Measurements from ENCODE around the gene BRMS1L. TPM values are rescaled to one million over a fixed set of nuclear protein-coding genes. Genes with fewer than 3 reads are reported as not detected.
"Not testable (repeated sequence)": the region's sequence is repeated elsewhere in the genome, so short reads cannot be mapped to it uniquely, and the experiment has no call there.

The BRMS1L gene
- 10 to 100 TPM; 18.3 to 24.1 (median 21.0) TPM for polyA plus RNA-seq (ENCODE audit: insufficient read length in 10 of 10)
- long read RNA-seq, donor 1, transcript BRMS1L-201 (10 exons, 2,657 nt), result major isoform, 11 of 11 reads
- long read RNA-seq, donor 1, partial matches to known transcripts, result 0 of 11 reads
- long read RNA-seq, donor 1, other reads (novel, unspliced or antisense), result 0 of 11 reads
- long read RNA-seq, donor 2, partial matches to known transcripts, result 0 of 3 reads
- long read RNA-seq, donor 2, other reads (novel, unspliced or antisense), result 0 of 3 reads
- long read RNA-seq, donor 3, result 0 reads
- long read RNA-seq, donor 4, partial matches to known transcripts, result 0 of 2 reads
- long read RNA-seq, donor 4, other reads (novel, unspliced or antisense), result 0 of 2 reads
- long read RNA-seq, donor 5, transcript BRMS1L-201 (10 exons, 2,657 nt), result major isoform, 7 of 7 reads
- long read RNA-seq, donor 5, partial matches to known transcripts, result 0 of 7 reads
- long read RNA-seq, donor 5, other reads (novel, unspliced or antisense), result 0 of 7 reads
- long read RNA-seq, donor 6, partial matches to known transcripts, result 8 of 12 reads
- long read RNA-seq, donor 6, other reads (novel, unspliced or antisense), result 0 of 12 reads
- long read RNA-seq, donor 7, partial matches to known transcripts, result 0 of 1 reads
- long read RNA-seq, donor 7, other reads (novel, unspliced or antisense), result 0 of 1 reads
- long read RNA-seq, donor 8, partial matches to known transcripts, result 0 of 4 reads
- long read RNA-seq, donor 8, other reads (novel, unspliced or antisense), result 0 of 4 reads
- long read RNA-seq, donor 9, partial matches to known transcripts, result 0 of 2 reads
- long read RNA-seq, donor 9, other reads (novel, unspliced or antisense), result 0 of 2 reads

- peak; percentile 98 to 99 (median 99) for DNase-seq
Measured at GRCh38 chr14:35826218-35826951, at the start of gene BRMS1L. BRMS1L (plus strand) TSS chr14:35826338; CDS start chr14:35826517, 179 bp downstream.

- DNase-seq, result no peak
Measured at GRCh38 chr14:35776823-35777222, 49.3 kb upstream of the BRMS1L start.

- not testable (repeated sequence) for DNase-seq
Measured at GRCh38 chr14:35777550-35777949, 48.6 kb upstream of the BRMS1L start.

- no peak for DNase-seq
Measured at GRCh38 chr14:35779368-35779767, 46.8 kb upstream of the BRMS1L start.

- DNase-seq, result no peak
Measured at GRCh38 chr14:35783699-35784098, 42.4 kb upstream of the BRMS1L start.

GRCh38 chr14:35786856-35787255 is 39.3 kb upstream of the BRMS1L start:
- DNase-seq, result no peak

- DNase-seq, result no peak
Measured at GRCh38 chr14:35789651-35790050, 36.5 kb upstream of the BRMS1L start.

- DNase-seq, result no peak
Measured at GRCh38 chr14:35797796-35798195, 28.3 kb upstream of the BRMS1L start.

GRCh38 chr14:35806006-35806907 is 19.9 kb upstream of the BRMS1L start:
- no peak for DNase-seq

- no peak for DNase-seq
Measured at GRCh38 chr14:35807131-35807961, 18.8 kb upstream of the BRMS1L start.

- DNase-seq, result peak in 1 of 3 donors; percentile 18
Measured at GRCh38 chr14:35808076-35808637, 18.0 kb upstream of the BRMS1L start.

GRCh38 chr14:35808638-35809563 is 17.2 kb upstream of the BRMS1L start, which contains the start of gene RALGAPA1:
RALGAPA1 (minus strand) TSS chr14:35809295; CDS start chr14:35808835, 460 bp downstream.
- DNase-seq, result peak; percentile 97 to 98 (median 98)

GRCh38 chr14:35809597-35809996 is 16.5 kb upstream of the BRMS1L start:
- no peak for DNase-seq

GRCh38 chr14:35810963-35811362 is 15.2 kb upstream of the BRMS1L start:
- no peak for DNase-seq

GRCh38 chr14:35814371-35815005 is 11.7 kb upstream of the BRMS1L start:
- peak in 1 of 3 donors; percentile 32 for DNase-seq

GRCh38 chr14:35818346-35819115 is 7.6 kb upstream of the BRMS1L start:
- peak in 2 of 3 donors; percentile 32 to 57 for DNase-seq

All from muscle of back (tissue), 13 donors.